NCI-H1436 treated with DMSO at 0.1 percent for 48 hours (cell line): Measurements from ENCODE around the gene CRYL1.

Experiments used
- DNase-seq: peaks from one replicate; lab custom pipeline; 2025; lab: John Stamatoyannopoulos, UW

CRYL1 gene

DNA sequence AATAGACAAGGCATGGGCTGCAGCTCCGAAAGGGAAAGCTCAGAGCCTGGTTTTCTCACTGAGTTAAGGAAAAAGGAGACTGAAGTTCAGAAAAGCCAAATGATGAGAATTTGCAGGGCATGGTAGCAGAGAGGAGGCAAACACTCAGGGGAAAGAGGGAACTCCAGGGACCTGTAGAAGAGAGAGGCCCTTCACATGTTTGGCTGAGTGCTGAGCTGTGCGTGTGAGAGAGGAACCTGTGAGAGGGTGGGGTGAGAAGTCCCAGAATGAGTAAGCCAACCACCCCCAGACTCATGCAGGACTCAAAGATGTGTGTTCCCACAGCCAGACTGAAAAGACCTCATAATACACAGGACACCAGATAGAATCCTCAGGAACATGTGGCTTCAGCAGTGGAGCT is 2.8 kb upstream of the CRYL1 start:
- no peak for DNase-seq

DNA sequence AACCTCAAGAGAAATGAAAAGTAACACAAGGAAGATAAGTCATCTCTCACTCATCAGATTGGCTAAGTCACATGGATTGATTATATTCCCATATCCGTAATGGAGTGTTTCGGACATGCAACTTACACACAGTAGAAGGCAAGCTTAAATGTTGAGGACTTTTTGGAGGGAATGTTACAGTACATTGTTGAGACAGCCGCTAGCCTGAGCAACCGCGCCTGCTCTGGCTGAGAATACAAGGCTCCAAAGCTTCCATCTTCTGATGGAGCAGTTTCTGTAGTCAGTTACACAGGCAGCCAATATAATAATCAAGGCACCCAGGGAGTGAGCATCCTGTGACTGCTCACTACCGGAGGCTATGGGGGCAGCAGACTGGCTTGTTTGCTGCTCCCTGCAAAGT is 1.0 kb upstream of the CRYL1 start:
- no peak for DNase-seq

DNA sequence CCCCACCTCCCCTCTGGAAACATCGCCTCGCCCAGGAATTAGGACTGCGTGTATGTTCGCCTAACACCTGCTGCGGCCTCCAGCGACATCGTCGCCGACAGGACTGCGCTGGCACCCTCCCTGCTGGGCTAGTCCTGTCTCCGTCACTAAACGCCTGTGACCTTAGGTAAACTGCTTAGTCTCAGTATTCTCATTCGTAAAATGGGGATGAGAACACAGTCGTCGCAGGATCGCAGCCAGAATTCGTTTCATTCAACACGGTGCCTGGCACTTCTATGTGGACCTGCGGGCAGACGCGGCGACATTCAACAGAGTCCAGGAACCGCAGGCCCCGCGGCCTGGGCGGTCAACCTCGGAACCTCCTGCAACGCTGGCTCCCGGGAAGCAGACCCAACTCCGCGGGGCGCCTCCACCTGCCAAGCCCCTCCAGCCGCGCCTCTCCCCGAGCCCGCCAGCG is 485 bp downstream of the CRYL1 start:
- no peak for DNase-seq

DNA sequence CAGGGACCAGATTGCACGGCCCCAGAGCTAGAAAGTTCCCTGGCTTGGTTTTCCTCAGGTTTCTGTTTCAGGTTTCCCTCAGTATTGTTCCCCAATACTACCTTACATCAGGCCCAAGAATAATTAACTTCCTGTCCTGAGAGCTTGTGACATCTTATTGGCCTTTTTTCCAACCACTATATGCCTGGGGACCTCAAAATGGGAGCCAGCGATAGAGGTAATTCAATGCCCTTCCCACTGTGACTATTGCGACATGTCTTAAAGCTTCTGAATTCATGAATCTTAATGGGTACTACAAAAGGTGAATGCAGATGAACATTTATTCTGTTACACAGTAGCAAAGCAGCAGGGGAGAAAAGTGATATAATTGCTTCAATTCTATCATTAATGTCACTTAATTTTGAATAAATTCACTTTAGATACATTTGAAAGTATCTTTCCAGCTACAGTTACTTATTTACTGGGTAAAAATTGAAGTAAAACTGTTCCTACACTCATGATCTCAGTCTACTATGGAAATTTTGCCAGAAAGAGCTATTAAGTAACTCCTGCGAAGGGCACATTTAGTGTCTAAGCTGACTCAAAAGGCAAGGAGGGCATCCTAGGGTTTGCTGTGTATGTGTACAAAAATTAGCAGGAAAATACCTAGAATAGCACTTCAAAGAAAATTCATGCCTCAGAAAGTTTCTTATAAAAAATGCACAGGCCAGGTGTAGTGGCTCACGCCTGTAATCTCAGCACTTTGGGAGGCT is 4.1 kb downstream of the CRYL1 start:
- no peak for DNase-seq

DNA sequence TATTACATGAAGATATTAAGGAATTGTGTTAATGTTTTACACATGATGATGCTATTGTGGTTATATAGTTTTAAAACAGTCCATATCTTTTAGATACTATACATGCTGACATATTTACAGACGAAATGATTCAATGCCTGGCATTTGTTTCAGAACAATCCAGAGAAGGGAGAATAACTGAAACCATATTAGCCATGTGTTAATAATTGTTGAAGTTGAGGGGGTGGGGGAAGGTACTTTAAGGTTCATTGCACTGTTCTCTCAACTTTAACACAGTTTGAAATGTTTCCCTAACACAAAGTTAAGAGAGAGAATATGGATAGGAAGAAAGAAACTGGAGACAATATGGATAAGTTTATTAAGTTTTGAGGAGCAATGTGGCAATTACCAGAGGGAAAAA is 5.8 kb downstream of the CRYL1 start:
- DNase-seq = no peak

DNA sequence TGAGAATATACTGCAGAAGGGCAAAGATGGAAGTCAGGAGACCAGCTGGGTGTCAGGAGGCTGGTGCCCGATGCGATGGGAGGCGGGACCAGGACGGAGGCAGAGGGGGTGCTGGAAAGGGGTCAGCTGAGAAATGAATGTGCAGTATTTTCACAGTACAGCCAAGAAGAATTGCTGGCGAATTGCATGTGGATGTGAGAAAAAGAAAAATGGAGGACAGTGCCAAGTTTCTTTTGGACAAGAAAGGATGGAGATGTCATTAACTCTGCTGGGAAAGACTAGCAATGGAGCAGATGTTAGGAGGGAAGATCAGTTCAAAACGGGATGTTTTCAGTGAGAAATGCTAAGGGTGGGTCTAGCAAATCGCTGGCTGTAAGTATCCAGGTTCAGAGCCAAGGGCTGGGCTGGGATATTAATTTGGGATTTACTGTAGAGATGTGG is 7.0 kb downstream of the CRYL1 start:
- DNase-seq = no peak

DNA sequence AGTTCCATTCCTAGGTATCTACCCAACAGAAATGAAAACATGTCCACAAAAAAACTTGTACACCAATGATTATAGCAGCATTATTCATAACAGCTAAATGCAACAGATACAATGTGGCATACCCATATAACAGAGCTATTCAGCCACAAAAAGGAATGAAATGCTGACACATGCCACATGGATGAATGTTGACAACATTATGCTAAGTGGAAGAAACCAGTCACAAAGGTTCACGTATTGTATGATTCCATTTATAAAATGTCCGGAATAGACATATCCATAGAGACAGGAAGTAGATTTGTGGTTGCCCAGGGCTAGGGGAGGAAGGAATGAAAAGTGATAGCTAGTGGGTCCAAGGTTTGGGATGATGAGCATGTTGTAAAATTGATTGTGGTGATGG is 10.8 kb downstream of the CRYL1 start:
- DNase-seq = no peak

DNA sequence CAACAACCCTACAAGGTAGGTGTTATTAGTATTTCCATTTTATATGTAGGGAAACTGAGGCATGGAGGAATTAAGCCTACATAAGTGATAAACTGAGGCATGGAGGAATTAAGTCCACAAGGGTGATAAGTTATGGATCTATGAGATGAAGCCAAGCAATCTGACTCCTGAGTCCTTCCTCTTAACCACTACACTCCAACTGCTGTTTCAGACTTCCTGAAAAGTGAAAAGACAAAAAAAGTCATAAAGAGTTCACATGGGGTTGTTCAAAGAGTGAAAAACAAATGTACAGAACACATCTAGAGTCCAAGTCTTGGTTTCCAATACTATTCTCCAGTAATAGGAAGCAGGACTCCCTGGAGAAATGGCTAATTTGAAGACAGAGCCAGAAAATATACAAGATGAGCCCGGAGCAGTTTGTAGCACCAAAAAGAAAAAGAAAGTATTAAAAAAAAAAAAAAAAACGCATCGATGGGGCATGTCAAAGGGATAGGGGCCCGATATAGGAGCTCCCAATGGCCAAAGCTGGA is 12.1 kb downstream of the CRYL1 start:
- DNase-seq = no peak

DNA sequence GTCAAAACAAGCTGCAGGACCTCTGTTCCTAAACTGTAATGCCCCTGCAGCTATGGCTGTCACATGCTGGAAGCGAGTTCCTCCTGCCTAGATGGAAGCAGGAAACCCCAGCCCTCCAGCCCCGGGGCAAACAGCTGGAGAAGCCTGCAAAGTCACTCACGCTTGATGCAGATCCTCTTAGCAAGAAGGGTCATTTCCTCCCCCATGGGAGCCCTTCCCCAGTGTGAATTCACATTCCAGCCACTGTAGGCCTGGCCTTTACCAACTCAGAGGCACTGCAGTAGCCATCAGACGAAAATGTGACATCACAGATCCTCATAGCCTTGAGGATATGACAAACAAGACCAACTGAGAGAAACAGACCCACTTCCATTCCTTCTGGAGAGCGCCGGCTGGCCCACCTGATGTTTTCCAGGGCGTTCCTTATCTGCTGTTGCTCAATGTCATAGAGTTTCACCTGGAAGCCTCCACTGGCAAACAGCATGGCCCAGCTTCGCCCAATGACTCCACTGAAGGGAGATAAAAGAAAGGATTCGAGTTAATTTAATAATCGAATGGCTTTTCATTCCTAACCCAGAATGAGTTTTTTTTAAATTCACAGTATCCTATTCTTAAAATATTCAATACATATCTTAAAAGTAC is 13.5 kb downstream of the CRYL1 start:
- DNase-seq = no peak

DNA sequence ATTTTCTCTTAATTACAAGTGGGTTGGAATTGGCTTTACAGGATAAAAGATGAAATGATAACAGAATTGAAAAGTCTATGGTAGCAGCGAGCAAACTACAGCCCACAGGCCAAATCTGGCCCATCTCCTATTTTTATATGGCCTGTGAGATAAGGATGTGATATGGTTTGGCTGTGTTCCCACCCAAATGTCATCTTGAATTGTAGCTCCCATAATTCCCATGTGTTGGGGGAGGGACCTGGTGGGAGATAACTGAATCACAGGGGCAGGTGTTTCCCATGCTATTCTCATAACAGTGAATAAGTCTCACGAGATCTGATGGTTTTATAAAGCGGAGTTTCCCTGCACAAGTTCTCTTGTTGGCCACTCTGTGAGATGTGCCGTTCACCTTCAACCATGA is 19.0 kb downstream of the CRYL1 start:
- DNase-seq = no peak

DNA sequence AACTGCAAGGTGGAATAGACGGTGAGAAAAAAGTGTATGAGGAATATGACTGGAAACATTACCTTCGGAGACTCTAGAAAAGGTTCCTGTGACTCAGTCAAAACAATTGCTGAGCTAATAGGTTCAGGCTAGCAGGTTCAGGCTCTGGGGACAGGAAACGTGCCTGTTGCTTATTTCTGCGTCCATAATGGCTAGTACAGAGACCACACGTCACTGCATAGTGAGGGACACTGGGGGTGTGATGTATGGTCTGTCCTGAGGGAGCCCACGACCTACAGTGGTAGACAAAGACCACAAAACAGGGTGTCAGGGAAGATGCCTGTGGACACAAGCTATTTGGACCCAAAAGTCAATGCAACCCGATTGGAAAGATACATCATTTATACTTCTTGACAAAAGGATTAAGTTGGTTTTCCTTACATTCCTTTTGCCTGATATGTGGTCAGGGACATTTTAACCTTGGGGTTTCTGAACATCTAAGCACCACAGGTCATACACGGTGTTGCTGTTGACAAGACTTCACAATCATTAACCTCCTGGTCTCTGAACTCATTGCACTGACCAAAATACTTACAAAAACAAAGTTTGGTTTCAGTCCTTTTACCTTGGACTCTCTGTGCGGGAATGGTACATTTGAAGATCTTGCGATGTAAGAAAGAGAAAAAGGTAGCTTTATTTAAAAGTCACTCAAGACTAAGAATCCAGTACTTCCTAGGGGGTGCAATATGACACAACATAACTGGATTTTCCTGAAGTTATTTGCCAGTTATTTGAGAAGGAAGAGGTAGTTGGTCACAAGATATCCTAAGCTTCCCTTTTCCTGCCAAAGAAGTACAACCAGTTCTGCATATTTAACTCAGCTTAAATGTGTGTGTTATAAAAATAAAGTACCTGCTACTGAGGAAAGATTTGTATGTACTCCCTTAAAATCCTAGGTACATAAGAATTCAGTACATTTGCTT is 20.0 kb downstream of the CRYL1 start:
- no peak for DNase-seq

DNA sequence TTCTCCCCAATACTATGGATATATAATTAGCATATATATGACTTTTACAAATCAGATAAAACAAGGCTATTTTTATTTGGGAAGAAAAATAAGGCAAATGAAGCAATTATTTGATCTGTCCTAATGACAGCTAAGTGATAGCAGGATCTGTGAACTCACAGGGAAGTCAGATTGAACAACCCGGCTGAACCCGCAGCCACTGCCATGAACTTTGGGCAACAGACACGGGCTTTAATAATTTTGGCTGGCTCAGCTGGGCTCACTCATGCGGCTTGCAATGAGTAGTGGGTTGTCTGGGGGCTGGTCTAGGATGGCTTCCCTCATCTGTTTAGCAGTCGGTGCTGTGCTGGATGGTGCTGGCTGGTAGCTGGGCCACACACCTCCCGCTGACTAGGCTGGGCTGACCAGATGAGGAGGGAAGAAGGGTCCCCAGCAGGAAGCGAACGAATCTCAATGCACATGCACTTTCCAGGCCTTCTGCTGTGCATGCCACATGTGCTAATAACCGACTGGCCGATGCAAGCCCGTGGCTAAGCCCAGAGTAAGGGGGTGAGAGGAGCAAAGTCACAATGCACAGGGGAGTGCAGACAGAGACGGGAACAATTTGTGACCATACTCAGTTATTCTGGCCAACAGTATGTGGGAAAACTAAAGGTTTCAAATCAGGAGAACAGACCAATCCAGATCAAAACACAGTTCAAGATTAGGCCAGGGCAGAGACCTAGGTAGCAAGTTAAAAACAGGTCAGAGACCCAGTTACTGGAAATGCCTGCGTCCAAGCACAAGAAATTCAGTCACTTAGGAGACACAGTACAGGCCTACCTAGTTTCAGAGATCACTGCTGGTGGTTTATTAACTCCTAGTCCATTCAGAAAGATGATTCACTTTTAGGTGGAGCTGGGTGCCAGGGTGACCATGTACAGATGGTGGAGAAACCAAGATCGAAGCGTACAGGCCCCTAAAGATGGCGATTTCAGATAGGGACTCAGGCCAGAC is 22.3 kb downstream of the CRYL1 start:
- DNase-seq = no peak

DNA sequence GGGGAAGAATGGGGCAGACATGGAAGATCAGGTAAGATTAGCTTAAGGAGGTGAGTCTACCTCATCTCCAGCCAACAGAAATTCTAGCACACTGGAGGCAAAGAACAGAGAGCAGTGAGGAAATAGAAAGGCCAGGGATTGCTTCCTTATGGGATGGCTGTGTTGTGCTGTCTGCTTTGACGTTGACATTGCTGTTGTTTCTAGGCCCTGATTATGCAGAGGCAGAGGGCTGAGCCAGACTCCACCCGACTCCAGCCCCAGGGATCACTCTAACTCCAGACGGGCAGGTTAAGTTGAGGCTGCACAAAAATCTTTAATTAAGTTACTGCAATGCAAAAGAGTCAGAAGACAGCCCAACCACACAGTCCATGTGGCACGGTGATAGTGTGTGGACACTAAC is 24.1 kb downstream of the CRYL1 start:
- DNase-seq = no peak

DNA sequence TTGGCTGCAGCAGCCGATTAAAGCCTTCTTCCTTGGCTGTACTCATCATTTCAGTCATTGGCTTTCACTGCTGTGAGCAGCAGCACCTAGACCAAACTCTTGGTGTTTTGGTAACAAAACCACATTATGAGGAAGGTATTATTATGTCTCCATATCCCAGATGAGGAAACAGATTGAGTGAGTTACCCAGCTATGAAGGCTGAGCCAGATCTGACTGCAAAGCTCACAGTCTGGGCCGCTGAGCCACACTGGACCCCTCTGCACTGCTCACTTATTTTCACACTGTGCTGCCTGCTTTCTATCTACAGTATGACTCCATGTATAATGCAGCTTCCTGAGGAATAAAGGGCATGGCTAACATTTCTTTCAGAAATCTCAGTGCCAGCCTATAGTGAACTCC is 24.5 kb downstream of the CRYL1 start:
- no peak for DNase-seq

DNA sequence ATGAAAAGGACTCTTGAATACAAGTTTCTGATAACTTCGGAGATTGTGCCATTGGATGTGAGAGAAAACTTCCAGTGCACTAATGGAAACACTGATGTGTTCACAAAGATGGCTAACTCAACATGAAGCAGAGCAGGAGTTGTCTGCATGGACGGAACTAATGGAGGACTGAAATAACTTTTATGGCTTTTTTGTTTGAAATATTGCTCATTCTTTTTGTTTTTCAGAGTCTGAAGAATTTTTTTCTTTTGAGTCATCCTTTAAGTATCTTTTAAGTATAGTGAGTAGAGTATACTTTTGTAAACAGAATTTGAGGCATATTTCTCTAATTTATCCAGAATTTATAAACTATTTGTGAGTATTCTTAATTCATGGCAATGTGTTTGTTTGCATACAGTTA is 25.7 kb downstream of the CRYL1 start:
- DNase-seq = no peak

DNA sequence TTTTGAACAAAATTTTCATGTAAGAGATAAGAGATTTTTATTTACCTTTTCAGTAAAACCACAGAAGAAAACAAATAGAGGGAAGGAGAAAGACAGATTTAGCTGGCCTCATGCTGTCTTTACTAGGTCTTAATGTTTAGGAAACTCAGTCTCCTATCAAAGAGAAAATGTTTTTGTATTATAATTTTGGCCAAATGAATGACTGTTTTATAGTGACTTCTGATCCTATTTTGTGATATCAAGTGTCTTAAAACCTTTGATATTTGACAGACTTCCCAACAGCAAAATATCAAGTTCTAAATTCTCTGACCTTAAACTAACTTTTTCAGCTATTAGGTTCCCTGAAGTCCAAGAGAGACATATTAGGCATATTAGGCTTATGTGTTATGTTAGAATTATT is 27.0 kb downstream of the CRYL1 start:
- DNase-seq = no peak

DNA sequence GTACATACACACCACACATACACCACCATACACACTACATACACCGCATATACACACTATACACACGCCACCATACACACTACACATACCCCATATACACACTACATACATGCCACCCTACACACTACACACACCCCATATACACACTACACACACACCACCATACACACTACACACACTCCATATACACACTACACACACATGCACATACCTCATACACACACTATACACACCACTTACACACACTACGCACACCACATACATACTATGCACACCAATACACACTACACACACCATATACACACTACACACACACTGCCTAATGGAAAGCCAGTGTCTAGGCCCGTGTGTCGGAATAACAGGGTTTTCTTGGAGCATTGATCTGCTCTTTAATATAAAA is 27.5 kb downstream of the CRYL1 start:
- DNase-seq = no peak

DNA sequence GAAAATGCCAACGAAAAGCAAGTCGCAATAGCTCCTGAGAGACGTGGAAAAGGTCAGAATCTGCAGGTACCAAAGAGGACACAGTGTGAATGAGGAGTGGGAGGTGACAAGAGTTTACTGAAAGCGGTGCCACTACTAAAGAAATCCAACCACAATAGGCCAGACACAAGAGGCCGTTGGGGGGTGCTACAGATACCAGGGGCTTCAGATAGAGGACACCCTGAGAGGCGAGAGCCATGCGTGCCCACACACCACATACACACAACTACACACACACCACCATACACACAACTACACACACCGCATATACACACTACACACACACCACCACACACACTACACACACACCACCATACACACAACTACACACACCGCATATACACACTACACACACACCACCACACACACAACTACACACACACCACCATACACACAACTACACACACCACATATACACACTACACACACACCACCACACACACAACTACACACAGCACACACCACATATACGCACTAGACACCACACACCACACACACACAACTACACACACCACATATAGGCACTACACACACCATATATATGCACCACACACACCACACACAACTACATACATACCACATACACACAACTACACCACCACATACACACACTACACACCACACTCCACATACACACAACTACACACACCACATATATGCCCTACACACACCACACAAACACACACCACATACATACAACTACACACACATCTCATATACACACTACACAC is 28.5 kb downstream of the CRYL1 start:
- DNase-seq = no peak

DNA sequence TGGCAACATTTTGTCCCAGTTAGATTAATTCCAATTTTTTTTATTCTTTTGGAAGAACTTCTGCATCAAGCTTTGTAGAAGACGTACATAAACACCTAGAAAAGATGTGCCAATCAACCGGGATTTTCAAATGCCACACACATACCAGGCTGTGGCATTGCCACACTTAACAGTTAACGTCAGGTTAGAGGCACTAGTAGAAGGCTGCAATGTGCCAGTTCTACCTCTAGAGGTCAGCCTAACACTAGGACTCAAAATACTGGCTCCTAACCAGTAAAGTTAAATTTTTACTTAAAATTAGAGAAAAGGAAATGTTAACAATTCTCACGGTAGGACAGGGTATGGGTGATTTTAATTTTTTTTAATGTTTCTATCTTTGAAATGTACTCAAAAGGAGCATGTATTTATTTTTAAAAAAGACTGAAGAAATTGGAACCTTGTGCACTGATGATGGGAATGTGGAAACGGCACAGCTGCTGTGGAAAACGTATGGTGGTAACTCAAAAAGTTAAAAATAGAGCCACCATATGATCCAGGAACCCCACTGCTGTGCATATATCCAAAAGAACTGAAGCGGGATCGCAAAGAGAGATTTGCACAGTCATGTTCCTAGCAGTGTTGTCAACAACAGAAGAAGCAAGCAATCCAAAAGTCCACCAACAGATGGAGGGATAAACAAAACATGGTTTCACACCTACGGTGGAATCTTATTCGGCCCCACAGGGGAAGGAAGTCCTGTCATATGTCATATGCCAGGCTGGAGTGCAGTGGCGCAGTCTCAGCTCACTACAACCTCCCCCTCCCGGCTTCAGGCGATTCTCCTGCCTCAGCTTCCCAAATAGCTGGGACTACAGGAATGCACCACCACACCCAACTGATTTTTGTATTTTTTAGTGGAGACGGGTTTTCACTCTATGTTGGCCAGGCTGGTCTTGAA is 30.3 kb downstream of the CRYL1 start:
- no peak for DNase-seq
